ENCODE measurements around the gene RNF130. TPM values are rescaled to one million over a fixed set of nuclear protein-coding genes. Genes with fewer than 3 reads are reported as not detected.

Gene RNF130
- total RNA-seq, 1 donor from 2014 or later = 43.4 TPM

DNA sequence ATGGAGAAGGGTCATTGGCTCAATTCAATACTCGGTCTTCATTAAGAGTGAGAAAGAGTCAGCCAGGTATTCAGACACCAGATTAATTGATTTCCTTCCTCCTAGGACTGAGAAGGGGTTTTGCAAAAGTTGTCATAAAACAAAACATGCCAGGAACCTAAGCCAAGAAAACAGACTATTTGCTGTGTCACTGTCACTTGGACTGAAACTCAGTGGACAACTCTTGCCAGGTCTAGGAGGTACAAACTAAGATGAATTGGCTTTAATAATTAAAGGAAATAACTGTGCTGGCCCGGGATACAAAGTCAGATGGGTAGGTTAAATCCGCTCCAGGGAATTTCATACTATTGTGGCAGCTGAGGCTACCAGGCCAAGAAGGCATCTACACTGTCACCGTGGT, 92.8 kb downstream of the RNF130 start:
- no peak overlapping the region for H3K27ac Mint-ChIP-seq (ENCODE audit: unreplicated experiment)
- H3K4me1 Mint-ChIP-seq (ENCODE audit: low read depth) = no peaks in the 10 kb centered on the region
- DNase-seq (ENCODE audit: low spot score) = no peak
- no peaks in the 10 kb centered on the region for H3K27me3 Mint-ChIP-seq (ENCODE audit: low read depth)
- no peak overlapping the region for H3K4me3 Mint-ChIP-seq (ENCODE audit: unreplicated experiment)
- H3K36me3 Mint-ChIP-seq (ENCODE audit: low read depth) = peaks cover 31% of the 10 kb centered on the region
- no peaks in the 10 kb centered on the region for H3K9me3 Mint-ChIP-seq (ENCODE audit: low read depth)
- no peak for TF ChIP-seq CTCF (IDR thresholded peaks at IDR 0.05)

DNA sequence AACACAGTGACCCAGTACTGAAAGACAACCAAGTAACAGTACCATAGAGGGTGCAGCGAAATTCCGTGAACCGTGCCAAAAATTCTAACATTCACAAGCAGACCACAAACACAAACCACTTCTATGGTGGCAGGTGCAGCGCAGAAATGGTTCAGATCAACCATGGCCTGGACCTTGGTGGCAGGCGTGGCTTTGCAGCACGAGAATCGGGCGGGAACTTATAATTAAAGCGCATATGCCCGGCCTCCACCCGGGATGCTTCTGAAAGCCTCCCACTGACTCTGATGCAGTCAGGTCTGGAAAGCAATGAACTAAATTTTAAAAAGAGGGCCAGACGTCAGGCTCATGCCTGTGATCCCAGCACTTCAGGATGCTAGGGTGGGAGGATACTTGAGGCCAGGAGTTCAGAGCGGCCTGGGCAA, 95.8 kb downstream of the RNF130 start:
- Mint-ChIP-seq H3K4me1 (ENCODE audit: low read depth) (peaks cover 20% of the 10 kb centered on the region), H3K36me3 (ENCODE audit: low read depth) (peaks cover 31% of the 10 kb centered on the region), H3K27me3 (ENCODE audit: low read depth) (no peaks in the 10 kb centered on the region), H3K9me3 (ENCODE audit: low read depth) (no peaks in the 10 kb centered on the region), H3K4me3 (ENCODE audit: unreplicated experiment) (no peak overlapping the region), H3K27ac (ENCODE audit: unreplicated experiment) (no peak overlapping the region)
- DNase-seq (ENCODE audit: low spot score) = no peak
- no peak for TF ChIP-seq CTCF (IDR thresholded peaks at IDR 0.05)

DNA sequence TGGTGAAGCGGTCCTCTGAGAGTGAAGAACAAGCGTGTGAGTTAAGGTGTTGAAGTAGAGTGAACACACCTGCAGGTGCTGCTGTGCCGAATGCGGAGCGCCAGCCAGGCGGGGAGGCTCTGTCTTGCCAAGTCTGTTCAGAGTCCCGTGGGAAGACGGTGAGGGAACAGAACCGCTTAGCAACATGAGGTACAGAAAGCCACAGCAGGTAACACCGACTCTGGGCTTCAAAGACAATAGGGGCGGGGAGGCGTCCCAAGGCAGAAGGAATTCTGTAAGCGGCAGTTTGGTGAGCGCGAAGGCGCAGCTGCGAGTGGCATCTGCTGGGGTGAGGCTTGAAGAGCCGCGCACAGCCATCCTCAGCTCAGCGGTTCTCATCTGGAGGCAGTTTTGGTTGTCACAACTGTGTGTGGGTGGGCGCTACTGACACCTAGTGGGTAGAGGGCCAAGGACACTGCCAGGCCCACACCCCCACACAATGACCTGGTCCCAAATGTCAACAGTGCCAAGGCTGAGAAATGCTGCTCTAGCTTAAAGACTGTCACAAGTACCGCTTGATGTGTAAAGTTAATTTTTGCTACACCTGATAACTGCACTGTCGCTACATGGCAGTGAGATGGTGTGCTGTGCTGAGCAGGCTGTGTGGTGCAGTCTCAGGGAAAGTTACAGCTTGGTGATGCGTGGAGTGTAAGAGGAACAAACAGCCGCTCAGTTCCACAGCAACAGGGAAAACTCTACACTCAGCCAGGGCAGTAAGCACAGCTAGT, 96.4 kb downstream of the RNF130 start:
- Mint-ChIP-seq H3K27me3 (ENCODE audit: low read depth) (no peaks in the 10 kb centered on the region), H3K4me3 (ENCODE audit: unreplicated experiment) (no peak overlapping the region), H3K4me1 (ENCODE audit: low read depth) (peaks cover 26% of the 10 kb centered on the region), H3K9me3 (ENCODE audit: low read depth) (no peaks in the 10 kb centered on the region), H3K27ac (ENCODE audit: unreplicated experiment) (no peak overlapping the region), H3K36me3 (ENCODE audit: low read depth) (peaks cover 31% of the 10 kb centered on the region)
- DNase-seq (ENCODE audit: low spot score) = no peak
- peak; percentile 71 for TF ChIP-seq CTCF (IDR thresholded peaks at IDR 0.05)

DNA sequence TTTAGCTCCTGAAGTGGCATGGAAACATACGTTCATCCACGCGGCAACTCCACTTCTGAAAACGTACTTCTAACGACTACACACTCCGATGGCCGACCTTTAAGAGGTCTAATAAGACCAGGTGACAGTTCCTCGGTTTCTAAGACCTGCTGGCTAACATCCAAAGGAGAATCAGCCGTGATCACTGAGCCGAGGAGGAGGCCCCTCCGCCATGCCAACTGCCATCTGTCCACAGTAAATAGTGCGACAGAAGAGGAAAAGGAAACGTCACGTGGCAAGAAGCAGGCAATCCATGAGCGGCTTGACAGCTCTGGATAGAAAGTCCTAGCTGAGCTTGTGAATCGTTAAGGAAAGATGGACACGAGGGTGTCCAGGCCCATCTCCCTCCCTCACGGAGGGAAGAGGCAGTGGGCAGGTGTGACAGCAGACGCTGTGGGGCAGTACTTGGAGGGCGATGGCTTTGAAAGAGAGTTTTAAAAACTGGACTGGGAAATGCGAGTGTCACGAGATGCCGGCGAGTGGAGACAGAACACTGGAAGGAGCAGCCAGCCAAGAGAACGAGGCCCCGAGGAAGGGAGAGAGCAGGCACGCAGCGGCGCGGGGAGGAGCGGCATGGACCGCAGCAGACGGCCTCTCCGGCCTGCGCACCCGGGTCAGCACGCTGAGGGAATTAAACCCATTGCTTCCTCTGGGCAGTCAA, 97.2 kb downstream of the RNF130 start:
- Mint-ChIP-seq H3K36me3 (ENCODE audit: low read depth) (peaks cover 26% of the 10 kb centered on the region), H3K9me3 (ENCODE audit: low read depth) (no peaks in the 10 kb centered on the region), H3K27ac (ENCODE audit: unreplicated experiment) (no peak overlapping the region), H3K27me3 (ENCODE audit: low read depth) (no peaks in the 10 kb centered on the region), H3K4me1 (ENCODE audit: low read depth) (peaks cover 28% of the 10 kb centered on the region), H3K4me3 (ENCODE audit: unreplicated experiment) (no peak overlapping the region)
- TF ChIP-seq CTCF (IDR thresholded peaks at IDR 0.05) = no peak
- DNase-seq (ENCODE audit: low spot score) = no peak

DNA sequence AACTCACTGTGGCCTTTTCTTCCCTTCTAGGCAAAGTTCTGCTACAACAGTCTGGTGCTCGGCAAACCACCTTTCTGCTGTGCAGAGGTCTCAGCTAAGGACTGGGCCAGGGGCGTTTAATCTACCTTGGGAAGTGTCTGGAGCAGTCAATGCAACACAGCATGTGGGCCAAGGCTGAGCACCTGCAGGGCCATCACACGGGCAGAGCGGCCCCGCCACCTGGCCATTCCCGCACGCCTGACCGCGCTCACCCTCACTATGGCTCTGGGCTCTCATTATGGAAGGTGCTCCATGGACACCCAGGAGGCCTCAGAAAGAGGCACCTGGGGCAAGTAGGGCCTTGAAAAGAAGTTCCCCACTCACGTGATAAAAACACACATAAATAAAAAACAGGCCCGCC, 98.2 kb downstream of the RNF130 start:
- Mint-ChIP-seq H3K27me3 (ENCODE audit: low read depth) (no peaks in the 10 kb centered on the region), H3K4me3 (ENCODE audit: unreplicated experiment) (no peak overlapping the region), H3K27ac (ENCODE audit: unreplicated experiment) (no peak overlapping the region), H3K4me1 (ENCODE audit: low read depth) (peaks cover 28% of the 10 kb centered on the region), H3K36me3 (ENCODE audit: low read depth) (peaks cover 29% of the 10 kb centered on the region), H3K9me3 (ENCODE audit: low read depth) (no peaks in the 10 kb centered on the region)
- no peak for DNase-seq (ENCODE audit: low spot score)
- no peak for TF ChIP-seq CTCF (IDR thresholded peaks at IDR 0.05)

Measured in chondrocyte (in vitro differentiated cells).